B cell (primary cell): ENCODE measurements around the gene CCDC7. TPM values are rescaled to one million over a fixed set of nuclear protein-coding genes. Genes with fewer than 3 reads are reported as not detected.

Source experiments
- ATAC-seq: fragments of 200-7000 bp; cut with Tn5 transposase; one replicate; pipeline ENCODE4 v1.10.0; 2021; ENCODE audit warnings: low read depth, mild to moderate bottlenecking, moderate number of reproducible peaks, moderate library complexity
- CTCF ChIA-PET: fragments of 350-600 bp; sonication (Branson Sonifier 250); formaldehyde crosslinking; loops from one replicate; lab custom pipeline; 2021; ENCODE audit warnings: antibody characterized with exemption, inconsistent platforms; lab: Charles Lee
- POLR2A ChIA-PET: fragments of 350-600 bp; sonication (Branson Sonifier 250); formaldehyde crosslinking; loops from one replicate; lab custom pipeline; 2021; ENCODE audit warnings: antibody characterized with exemption; lab: Charles Lee
- DNase-seq: peaks from one replicate; pipeline ENCODE4 v3.0.0; 2013
- H2AFZ ChIP-seq: 2 replicates; pipeline ENCODE4 v1.6.1; 2012; ENCODE audit warnings: mild to moderate bottlenecking, low read depth, low read length; ENCODE audit not compliant: insufficient read depth, poor library complexity, severe bottlenecking
- H3K27ac ChIP-seq, 2 donors: 1 replicate in 1 of 2; 2 replicates in 1 of 2; pipeline ENCODE4 v1.5.1; 2012 to 2013; ENCODE audit warnings: low read length in 2 of 2, mild to moderate bottlenecking in 2 of 2, moderate library complexity in 1 of 2
- H3K27me3 ChIP-seq, 4 experiments: fragments of 200-600 bp in 1 of 4; sonication (generic) in 1 of 4; replicated peaks in 1 of 4; 1 replicate in 2 of 4; 2 replicates in 2 of 4; pipeline versions ENCODE4 v1.6.1 to v1.7.0; 2013 to 2016; ENCODE audit warnings: low read length in 3 of 4, mild to moderate bottlenecking in 2 of 4, mixed read lengths in 1 of 4, moderate library complexity in 1 of 4; ENCODE audit not compliant: insufficient read depth in 4 of 4, control insufficient read depth in 3 of 4; ENCODE audit errors: control extremely low read depth in 1 of 4
- H3K36me3 ChIP-seq, 2 experiments: replicated peaks in 1 of 2; 1 replicate in 1 of 2; 2 replicates in 1 of 2; pipeline versions ENCODE4 v1.6.1 to v1.7.1; 2013; ENCODE audit warnings: low read length in 1 of 2; ENCODE audit not compliant: insufficient read depth in 2 of 2, control insufficient read depth in 1 of 2; ENCODE audit errors: control extremely low read depth in 1 of 2, extremely low read depth in 1 of 2
- H3K4me1 ChIP-seq, 2 donors: fragments of 200-600 bp in 1 of 2; sonication (generic) in 1 of 2; 1 replicate in 1 of 2; 2 replicates in 1 of 2; pipeline versions ENCODE4 v1.5.1 to v1.6.1; 2013 to 2017; ENCODE audit warnings: low read length in 2 of 2; ENCODE audit not compliant: control insufficient read depth in 2 of 2, insufficient read depth in 2 of 2
- H3K4me2 ChIP-seq: replicated peaks from 2 replicates; pipeline ENCODE3; 2012; ENCODE audit warnings: mild to moderate bottlenecking, low read depth, low read length; ENCODE audit not compliant: poor library complexity, severe bottlenecking
- H3K4me3 ChIP-seq, 5 experiments: fragments of 200-600 bp in 1 of 5; sonication (generic) in 1 of 5; 1 replicate in 3 of 5; 2 replicates in 2 of 5; pipeline versions ENCODE4 v1.5.1 to v1.7.0; 2011 to 2016; ENCODE audit warnings: low read length in 4 of 5, mild to moderate bottlenecking in 4 of 5, low read depth in 2 of 5, control low read depth in 1 of 5, moderate library complexity in 1 of 5; ENCODE audit not compliant: insufficient read depth in 1 of 5; ENCODE audit errors: control extremely low read depth in 1 of 5, extremely low read depth in 1 of 5
- H3K79me2 ChIP-seq: fragments of 200-600 bp; sonication (generic); one replicate; pipeline ENCODE4 v1.6.0; 2016; ENCODE audit warnings: low read length; ENCODE audit not compliant: control insufficient read depth, insufficient read depth
- H3K9ac ChIP-seq: fragments of 200-600 bp; sonication (generic); 2 replicates; pipeline ENCODE4 v1.6.1; 2017; ENCODE audit warnings: mild to moderate bottlenecking, low read length, moderate library complexity
- H3K9me3 ChIP-seq, 3 donors: one replicate each; pipeline versions ENCODE4 v1.6.1 to v1.7.1; 2013; ENCODE audit warnings: low read length in 2 of 3; ENCODE audit not compliant: control insufficient read depth in 2 of 3, insufficient read depth in 1 of 3; ENCODE audit errors: control extremely low read depth in 1 of 3
- H4K20me1 ChIP-seq: 2 replicates; pipeline ENCODE4 v1.6.0; 2012; ENCODE audit warnings: mild to moderate bottlenecking, low read length; ENCODE audit not compliant: insufficient read depth, control insufficient read depth, poor library complexity, severe bottlenecking
- H3K27ac Mint-ChIP-seq: one replicate; pipeline ENCODE4 v1.8.0; 2021; ENCODE audit warnings: mixed read lengths
- H3K27me3 Mint-ChIP-seq: one replicate; pipeline ENCODE4 v1.8.0; 2021; ENCODE audit warnings: mixed read lengths
- H3K4me1 Mint-ChIP-seq: one replicate; pipeline ENCODE4 v1.8.0; 2021; ENCODE audit warnings: mixed read lengths
- H3K4me3 Mint-ChIP-seq: one replicate; pipeline ENCODE4 v1.8.0; 2021; ENCODE audit warnings: mixed read lengths
- H3K9me3 Mint-ChIP-seq: one replicate; pipeline ENCODE4 v1.8.0; 2022; ENCODE audit warnings: mixed read lengths; ENCODE audit not compliant: insufficient read depth
- CTCF ChIP-seq: fragments of 200-600 bp; IDR thresholded peaks from one replicate; pipeline ENCODE4 v1.8.0; 2022; ENCODE audit warnings: antibody characterized with exemption, mild to moderate bottlenecking
- EZH2 ChIP-seq: IDR thresholded peaks from 2 replicates; pipeline ENCODE4 v1.6.1; 2012; ENCODE audit warnings: borderline replicate concordance, low read depth, mild to moderate bottlenecking, moderate library complexity, low read length; ENCODE audit not compliant: insufficient read depth, poor library complexity, severe bottlenecking
- WGBS: methylation state at CpG from one replicate; pipeline ENCODE4 v1.1.5; 2013; ENCODE audit warnings: missing lambda C conversion rate; ENCODE audit not compliant: insufficient coverage; 5-methylcytosine and 5-hydroxymethylcytosine counted together
- intact Hi-C: fragments of 100-400 bp; cut with micrococcal nuclease; formaldehyde crosslinking; loops from one replicate; pipeline ENCODE4 v1.10.0; 2022
- polyA plus RNA-seq: library from polyadenylated mRNA; depleted of rRNA; stranded (reverse); fragments of >200 nt; gene quantifications from 2 replicates; pipeline ENCODE4 v1.2.3, GENCODE V29; 2012
- total RNA-seq, 2 donors: library from RNA; stranded (reverse); fragments of 120-200 nt in 1 of 2; gene quantifications; 1 replicate in 1 of 2; 2 replicates in 1 of 2; pipeline versions ENCODE4 v1.2.3 to v1.2.4, GENCODE V29; 2013 to 2022

The CCDC7 gene
- total and polyA plus RNA-seq, 2 donors (not counting 1 experiment from before 2014, with no cell fraction given), result 2.6 to 26.6 TPM

DNA sequence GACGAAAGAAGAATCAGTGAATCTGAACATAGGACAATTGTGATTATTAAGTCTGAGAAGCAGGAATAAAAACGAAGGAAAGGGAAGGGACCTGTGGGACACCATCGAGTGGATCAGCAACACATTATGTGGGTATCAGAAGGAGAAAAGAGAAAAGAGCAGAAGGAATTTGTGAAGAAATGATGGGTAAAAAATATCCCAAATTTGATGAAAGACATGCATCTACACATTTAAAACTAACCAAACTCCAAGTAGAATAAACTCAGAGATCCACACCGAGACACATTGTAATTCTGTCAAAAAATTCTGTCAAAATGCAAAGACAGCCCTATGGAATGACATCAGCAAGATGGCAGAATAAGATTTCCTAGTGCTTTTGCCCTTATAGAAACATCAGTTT lies 341.0 kb downstream of the CCDC7 start:
- intact Hi-C loops, result no loop called here
- H3K27ac ChIP-seq, result no peak overlapping the region
- H3K79me2 ChIP-seq, result no peaks in the 10 kb centered on the region
- H3K27me3 ChIP-seq, result no peaks in the 10 kb centered on the region
- no peak overlapping the region for H3K27ac Mint-ChIP-seq
- POLR2A ChIA-PET, result no interaction called here
- no peak overlapping the region for H3K4me2 ChIP-seq
- H3K36me3 ChIP-seq, result no peaks in the 10 kb centered on the region
- H4K20me1 ChIP-seq, result no peaks in the 10 kb centered on the region
- no peaks in the 10 kb centered on the region for H3K4me1 ChIP-seq
- no peaks in the 10 kb centered on the region for H3K4me1 Mint-ChIP-seq
- H2AFZ ChIP-seq, result no peak overlapping the region
- no peak overlapping the region for H3K4me3 Mint-ChIP-seq
- no peak overlapping the region for H3K4me3 ChIP-seq
- ATAC-seq (no peak), DNase-seq (no peak)
- H3K9me3 ChIP-seq, result peaks cover 0 to 11% (median 0%) of the 10 kb centered on the region in 3 donors
- no peaks in the 10 kb centered on the region for H3K9me3 Mint-ChIP-seq
- TF ChIP-seq EZH2, result no peak
- WGBS, result 89% methylated on average over 3 of the region's 4 CpGs
- H3K27me3 Mint-ChIP-seq, result no peaks in the 10 kb centered on the region
- CTCF ChIA-PET, result no interaction called here
- no peak overlapping the region for H3K9ac ChIP-seq

- Mint-ChIP-seq H3K27ac (no peak overlapping the region), H3K4me1 (no peaks in the 10 kb centered on the region), H3K9me3 (no peaks in the 10 kb centered on the region), H3K27me3 (no peaks in the 10 kb centered on the region), H3K4me3 (no peak overlapping the region)
- H4K20me1 ChIP-seq, result no peaks in the 10 kb centered on the region
- POLR2A ChIA-PET, result no interaction called here
- no peak overlapping the region for H2AFZ ChIP-seq
- no peak for DNase-seq
- no peak overlapping the region for H3K27ac ChIP-seq
- WGBS, result 89% methylated on average over 3 of the region's 3 CpGs
- no peaks in the 10 kb centered on the region for H3K79me2 ChIP-seq
- H3K9ac ChIP-seq, result no peak overlapping the region
- no peaks in the 10 kb centered on the region for H3K4me1 ChIP-seq
- CTCF ChIA-PET, result interaction anchor here (1.1 kb wide), 1 partner anchor 222 kb away, joined by 6 read pairs; no protein-coding TSS in a partner anchor
- TF ChIP-seq CTCF (no peak), EZH2 (no peak)
- peaks cover 0 to 11% (median 0%) of the 10 kb centered on the region in 3 donors for H3K9me3 ChIP-seq
- ATAC-seq, result no peak
- H3K4me2 ChIP-seq, result no peak overlapping the region
- H3K4me3 ChIP-seq, result no peak overlapping the region
- no peaks in the 10 kb centered on the region for H3K27me3 ChIP-seq
- intact Hi-C loops, result no loop called here
- no peaks in the 10 kb centered on the region for H3K36me3 ChIP-seq
Observed at GRCh38 chr10:32787690-32788284, 341.8 kb downstream of the CCDC7 start.
